ENCODE data around the gene FOXRED1. TPM values are rescaled to one million over a fixed set of nuclear protein-coding genes. Genes with fewer than 3 reads are reported as not detected.

The FOXRED1 gene
- total and polyA plus RNA-seq, 10 of the 15 experiments (the other 5 are each of a cell fraction or from before 2014, with no cell fraction given) = 9.9 to 67.7 (median 38.0) TPM

GRCh38 chr11:126268708-126269579, at the start of gene FOXRED1, which contains the start of gene SRPRA (continued):
- TF ChIP-seq BACH1 (IDR thresholded peaks at IDR 0.05; ENCODE audit: borderline replicate concordance) = peak; percentile 26; the same call in 1 of the 2 replicates
- peak; percentile 92 for TF ChIP-seq POLR2AphosphoS5 (IDR thresholded peaks at IDR 0.05; ENCODE audit: low read length)
- TF ChIP-seq FOXK2 (IDR thresholded peaks at IDR 0.05) = peak; percentile 50; the same call in 1 of the 2 replicates
- TF ChIP-seq RELB (IDR thresholded peaks at IDR 0.05; ENCODE audit: low read depth) = peak; percentile 80
- peak; percentile 76 for TF ChIP-seq HCFC1 (IDR thresholded peaks at IDR 0.05; ENCODE audit: low read length)
- no peak for TF ChIP-seq ZNF274 (IDR thresholded peaks at IDR 0.05; ENCODE audit: insufficient read depth, insufficient read length)
- peak; percentile 85 for TF ChIP-seq MXI1 (IDR thresholded peaks at IDR 0.05; ENCODE audit: low read depth, low read length)
- TF ChIP-seq ZNF217 (IDR thresholded peaks at IDR 0.05) = no peak
- TF ChIP-seq PAX8 (IDR thresholded peaks at IDR 0.05) = no peak
- peak; percentile 84 for TF ChIP-seq CHD2 (IDR thresholded peaks at IDR 0.05; ENCODE audit: borderline replicate concordance, low read depth, low read length)
- peak; percentile 84; the same call in 1 of the 2 replicates for TF ChIP-seq ATF3 (IDR thresholded peaks at IDR 0.05; ENCODE audit: borderline replicate concordance, extremely low read depth, low read depth, low read length)
- TF ChIP-seq IKZF1 (conservative IDR thresholded peaks at IDR 0.05) = peak; percentile 91
- TF ChIP-seq EGR1 (IDR thresholded peaks at IDR 0.05; ENCODE audit: borderline replicate concordance in 1 of 2, low read depth in 2 of 2, low read length in 2 of 2) = peak in 1 of 2 experiments; percentile 14; a peak in 1 of 3 replicates

Data from GM12878 (cell line).